Testis (tissue), 2 donors: ENCODE results near the gene UBR3.

Source experiments
- POLR2A ChIP-seq: fragments of 450-650 bp; IDR thresholded peaks from one replicate; pipeline ENCODE4 v1.6.1; 2017; ENCODE audit warnings: antibody characterized with exemption, mild to moderate bottlenecking, moderate library complexity
- TF ChIP-seq, protein P1 (sequence below), 3 experiments: fragments of 450-650 bp in 2 of 3; fragments of 200-600 bp in 1 of 3; sonication (generic) in 1 of 3; IDR thresholded peaks; one replicate each; pipeline ENCODE4 v1.5.1; 2016 to 2019; ENCODE audit warnings: antibody characterized with exemption in 3 of 3, mild to moderate bottlenecking in 2 of 3, moderate library complexity in 1 of 3

DNA sequence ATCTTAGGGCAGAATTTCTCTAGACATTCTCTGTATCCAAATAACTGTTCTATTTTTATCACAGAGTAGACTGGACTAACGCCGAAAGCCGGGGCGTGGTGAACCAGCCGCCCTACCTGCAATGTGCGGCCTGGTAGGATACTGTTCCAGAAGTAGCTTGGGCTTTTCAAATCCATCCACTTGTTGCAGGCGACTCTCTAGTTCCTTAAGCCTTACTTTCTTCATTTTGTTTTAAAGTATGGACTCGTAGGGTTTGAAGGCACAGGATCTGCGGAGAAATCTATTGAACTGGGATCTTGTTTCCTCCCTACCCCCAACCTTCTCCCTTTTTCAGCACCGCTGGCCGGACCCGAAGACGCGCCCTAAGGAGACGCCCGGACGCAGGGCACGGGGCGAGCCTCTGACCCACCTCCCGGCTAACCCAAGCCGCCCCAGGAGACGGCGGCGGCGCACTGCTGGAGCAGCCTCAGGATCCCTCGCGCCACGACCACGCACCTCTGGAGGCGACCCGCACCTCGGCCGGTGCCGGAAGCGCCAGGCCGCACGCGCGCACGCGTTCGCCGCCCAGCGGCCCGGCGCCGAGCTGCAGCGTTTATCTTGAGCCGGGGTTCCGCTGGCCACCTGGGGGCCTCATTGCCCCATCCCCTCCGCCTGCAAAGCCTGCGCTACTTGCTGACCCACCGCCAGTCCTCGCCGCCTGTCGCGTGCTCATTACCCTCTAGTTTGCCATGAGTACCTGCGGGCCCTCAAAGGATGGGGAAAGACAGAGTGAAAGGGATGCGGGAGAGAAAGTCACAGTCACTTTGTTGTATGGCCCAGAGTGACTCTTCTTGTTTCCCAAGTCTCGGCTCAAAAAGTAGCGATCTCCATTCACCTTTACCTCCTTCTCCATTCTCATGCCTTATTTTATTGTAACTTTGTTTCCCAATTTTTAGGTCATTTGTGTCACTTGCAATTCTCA is 2.6 kb upstream of the UBR3 start, which contains the start of gene METTL5:
- TF ChIP-seq, protein P1, sequence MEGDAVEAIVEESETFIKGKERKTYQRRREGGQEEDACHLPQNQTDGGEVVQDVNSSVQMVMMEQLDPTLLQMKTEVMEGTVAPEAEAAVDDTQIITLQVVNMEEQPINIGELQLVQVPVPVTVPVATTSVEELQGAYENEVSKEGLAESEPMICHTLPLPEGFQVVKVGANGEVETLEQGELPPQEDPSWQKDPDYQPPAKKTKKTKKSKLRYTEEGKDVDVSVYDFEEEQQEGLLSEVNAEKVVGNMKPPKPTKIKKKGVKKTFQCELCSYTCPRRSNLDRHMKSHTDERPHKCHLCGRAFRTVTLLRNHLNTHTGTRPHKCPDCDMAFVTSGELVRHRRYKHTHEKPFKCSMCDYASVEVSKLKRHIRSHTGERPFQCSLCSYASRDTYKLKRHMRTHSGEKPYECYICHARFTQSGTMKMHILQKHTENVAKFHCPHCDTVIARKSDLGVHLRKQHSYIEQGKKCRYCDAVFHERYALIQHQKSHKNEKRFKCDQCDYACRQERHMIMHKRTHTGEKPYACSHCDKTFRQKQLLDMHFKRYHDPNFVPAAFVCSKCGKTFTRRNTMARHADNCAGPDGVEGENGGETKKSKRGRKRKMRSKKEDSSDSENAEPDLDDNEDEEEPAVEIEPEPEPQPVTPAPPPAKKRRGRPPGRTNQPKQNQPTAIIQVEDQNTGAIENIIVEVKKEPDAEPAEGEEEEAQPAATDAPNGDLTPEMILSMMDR (IDR thresholded peaks at IDR 0.05), result peak; percentile 93 to 97 (median 94)
- peak; percentile 13 for TF ChIP-seq POLR2A
